Measurements from ENCODE around the gene IL6.

The IL6 gene

DNA sequence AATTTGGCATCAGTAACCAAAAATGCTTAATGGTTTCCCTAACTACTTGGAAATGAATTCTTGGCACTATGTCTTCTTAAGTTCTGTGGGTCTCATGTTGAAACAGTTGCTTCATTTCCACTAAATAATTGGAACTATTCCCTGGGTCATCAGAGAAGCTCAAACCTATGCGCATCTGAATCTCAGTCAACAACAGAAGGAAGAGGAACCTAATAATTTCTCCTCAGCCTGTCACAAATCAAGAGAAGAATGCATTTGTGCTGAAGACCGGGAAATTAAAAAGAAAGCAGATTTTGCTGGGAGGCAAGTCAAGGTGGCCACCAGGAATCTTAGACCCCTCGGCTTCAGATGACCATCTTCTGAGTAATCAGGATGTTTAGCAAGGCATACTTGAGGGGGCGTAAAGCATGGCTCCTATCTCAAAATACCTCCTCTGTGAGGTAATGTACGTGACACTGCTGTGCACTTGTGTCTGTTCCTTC lies 54.3 kb downstream of the IL6 start:
- H3K4me3 ChIP-seq (ENCODE audit: low read depth, low read length), result no peak overlapping the region
- no peak for DNase-seq (ENCODE audit: low read depth)
- TF ChIP-seq, protein P1, sequence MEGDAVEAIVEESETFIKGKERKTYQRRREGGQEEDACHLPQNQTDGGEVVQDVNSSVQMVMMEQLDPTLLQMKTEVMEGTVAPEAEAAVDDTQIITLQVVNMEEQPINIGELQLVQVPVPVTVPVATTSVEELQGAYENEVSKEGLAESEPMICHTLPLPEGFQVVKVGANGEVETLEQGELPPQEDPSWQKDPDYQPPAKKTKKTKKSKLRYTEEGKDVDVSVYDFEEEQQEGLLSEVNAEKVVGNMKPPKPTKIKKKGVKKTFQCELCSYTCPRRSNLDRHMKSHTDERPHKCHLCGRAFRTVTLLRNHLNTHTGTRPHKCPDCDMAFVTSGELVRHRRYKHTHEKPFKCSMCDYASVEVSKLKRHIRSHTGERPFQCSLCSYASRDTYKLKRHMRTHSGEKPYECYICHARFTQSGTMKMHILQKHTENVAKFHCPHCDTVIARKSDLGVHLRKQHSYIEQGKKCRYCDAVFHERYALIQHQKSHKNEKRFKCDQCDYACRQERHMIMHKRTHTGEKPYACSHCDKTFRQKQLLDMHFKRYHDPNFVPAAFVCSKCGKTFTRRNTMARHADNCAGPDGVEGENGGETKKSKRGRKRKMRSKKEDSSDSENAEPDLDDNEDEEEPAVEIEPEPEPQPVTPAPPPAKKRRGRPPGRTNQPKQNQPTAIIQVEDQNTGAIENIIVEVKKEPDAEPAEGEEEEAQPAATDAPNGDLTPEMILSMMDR (IDR thresholded peaks at IDR 0.05; ENCODE audit: control insufficient read depth, extremely low read depth, insufficient read depth), result no peak
